IPS DF 19.7 (cell line): ENCODE measurements around the gene SNN.

ENCODE experiments used
- DNase-seq: peaks from one replicate; pipeline ENCODE4 v3.0.0-alpha.2; 2013; ENCODE audit warnings: low read depth, low spot score

Gene SNN

GRCh38 chr16:11667824-11668622, at the start of gene SNN:
Gene SNN, plus strand, starts transcription at chr16:11668455. Its CDS starts 7,605 bp downstream, at chr16:11676060.
- DNase-seq = no peak

GRCh38 chr16:11619327-11619851, 48.9 kb upstream of the SNN start:
- DNase-seq = no peak

GRCh38 chr16:11620243-11621003, 47.8 kb upstream of the SNN start:
- no peak for DNase-seq

GRCh38 chr16:11621539-11621919, 46.7 kb upstream of the SNN start:
- no peak for DNase-seq

- DNase-seq = no peak
Observed at GRCh38 chr16:11621920-11622651, 46.2 kb upstream of the SNN start.

GRCh38 chr16:11624205-11624604, 44.0 kb upstream of the SNN start:
- DNase-seq = no peak

- DNase-seq = no peak
Observed at GRCh38 chr16:11624636-11625607, 43.3 kb upstream of the SNN start.

- DNase-seq = no peak
Observed at GRCh38 chr16:11625769-11626168, 42.5 kb upstream of the SNN start.

- no peak for DNase-seq
Observed at GRCh38 chr16:11626657-11627291, 41.5 kb upstream of the SNN start.

- DNase-seq = no peak
Observed at GRCh38 chr16:11627292-11627663, 41.0 kb upstream of the SNN start.

- no peak for DNase-seq
Observed at GRCh38 chr16:11627822-11628457, 40.3 kb upstream of the SNN start.

- no peak for DNase-seq
Observed at GRCh38 chr16:11629071-11630030, 38.9 kb upstream of the SNN start.

- no peak for DNase-seq
Observed at GRCh38 chr16:11630046-11630767, 38.0 kb upstream of the SNN start.

- DNase-seq = no peak
Observed at GRCh38 chr16:11630768-11631056, 37.5 kb upstream of the SNN start.

GRCh38 chr16:11631214-11631613, 37.0 kb upstream of the SNN start:
- DNase-seq = no peak

- no peak for DNase-seq
Observed at GRCh38 chr16:11632455-11632939, 35.8 kb upstream of the SNN start.

- no peak for DNase-seq
Observed at GRCh38 chr16:11633113-11633512, 35.1 kb upstream of the SNN start.

- no peak for DNase-seq
Observed at GRCh38 chr16:11634312-11634711, 33.9 kb upstream of the SNN start.
